WTC11 (cell line): ENCODE measurements around the gene KIAA1755. TPM values are rescaled to one million over a fixed set of nuclear protein-coding genes. Genes with fewer than 3 reads are reported as not detected.

Experiments used
- ATAC-seq: fragments of 200-7000 bp; cut with Tn5 transposase; 2 replicates; pipeline ENCODE4 v1.10.0; 2021; ENCODE audit warnings: mild to moderate bottlenecking, moderate library complexity
- CTCF ChIA-PET: fragments of 300-600 bp; sonication (Branson Sonifier 250); formaldehyde crosslinking; loops from one replicate; lab custom pipeline; 2021; ENCODE audit warnings: antibody characterized with exemption; lab: Charles Lee
- POLR2A ChIA-PET: fragments of 350-600 bp; sonication (Branson Sonifier 250); formaldehyde crosslinking; loops from one replicate; lab custom pipeline; 2021; ENCODE audit warnings: antibody characterized with exemption; lab: Charles Lee
- DNase-seq: peaks from one replicate; pipeline ENCODE4 v3.0.0; 2021; ENCODE audit warnings: low spot score
- H3K27ac Mint-ChIP-seq: 2 replicates; pipeline ENCODE4 v1.8.0; 2021; ENCODE audit warnings: mixed read lengths
- H3K27me3 Mint-ChIP-seq: 2 replicates; pipeline ENCODE4 v1.8.0; 2021; ENCODE audit warnings: low read depth, mild to moderate bottlenecking, moderate library complexity, mixed read lengths
- H3K36me3 Mint-ChIP-seq: 2 replicates; pipeline ENCODE4 v1.8.0; 2021; ENCODE audit warnings: mixed read lengths
- H3K4me1 Mint-ChIP-seq: 2 replicates; pipeline ENCODE4 v1.8.0; 2022; ENCODE audit warnings: mixed read lengths
- H3K4me3 Mint-ChIP-seq: 2 replicates; pipeline ENCODE4 v1.8.0; 2021; ENCODE audit warnings: mild to moderate bottlenecking, moderate library complexity, mixed read lengths
- H3K9me3 Mint-ChIP-seq: 2 replicates; pipeline ENCODE4 v1.8.0; 2021; ENCODE audit warnings: mixed read lengths
- CREB1 ChIP-seq: sonication (generic); formaldehyde crosslinking; IDR thresholded peaks from 2 replicates; pipeline ENCODE4 v1.8.0; 2023; ENCODE audit warnings: mild to moderate bottlenecking, missing genetic modification reagents
- CREM ChIP-seq: sonication (generic); formaldehyde crosslinking; IDR thresholded peaks from 2 replicates; pipeline ENCODE4 v1.8.1; 2022; ENCODE audit warnings: mild to moderate bottlenecking, missing genetic modification reagents, moderate library complexity
- EMX1 ChIP-seq: fragments of 250-450 bp; sonication (Bioruptor Pico); IDR thresholded peaks from 2 replicates; pipeline ENCODE4 v1.8.0; 2021; ENCODE audit warnings: mild to moderate bottlenecking
- KAT7 ChIP-seq: sonication (generic); formaldehyde crosslinking; IDR thresholded peaks from 2 replicates; pipeline ENCODE4 v1.8.1; 2023; ENCODE audit warnings: missing genetic modification reagents, mild to moderate bottlenecking, borderline replicate concordance
- NFE2L1 ChIP-seq: sonication (generic); formaldehyde crosslinking; IDR thresholded peaks from 2 replicates; pipeline ENCODE4 v1.8.1; 2023; ENCODE audit warnings: missing genetic modification reagents
- NR1H2 ChIP-seq: sonication (generic); formaldehyde crosslinking; IDR thresholded peaks from 2 replicates; pipeline ENCODE4 v1.9.0; 2021; ENCODE audit warnings: mild to moderate bottlenecking, moderate library complexity, missing genetic modification reagents
- OVOL2 ChIP-seq: fragments of 250-450 bp; sonication (Bioruptor Pico); IDR thresholded peaks from 2 replicates; pipeline ENCODE4 v1.9.0; 2021; ENCODE audit warnings: mild to moderate bottlenecking, borderline replicate concordance
- PRDM15 ChIP-seq: sonication (generic); formaldehyde crosslinking; IDR thresholded peaks from 2 replicates; pipeline ENCODE4 v1.8.0; 2022; ENCODE audit warnings: missing genetic modification reagents
- PRRX2 ChIP-seq: fragments of 250-450 bp; sonication (Bioruptor Pico); IDR thresholded peaks from 2 replicates; pipeline ENCODE4 v1.8.0; 2021; ENCODE audit warnings: mild to moderate bottlenecking
- SOX15 ChIP-seq: fragments of 250-450 bp; sonication (Bioruptor Pico); IDR thresholded peaks from 2 replicates; pipeline ENCODE4 v1.9.0; 2021; ENCODE audit warnings: mild to moderate bottlenecking
- USF1 ChIP-seq: sonication (generic); formaldehyde crosslinking; IDR thresholded peaks from 2 replicates; pipeline ENCODE4 v1.8.0; 2022; ENCODE audit warnings: mild to moderate bottlenecking, missing genetic modification reagents
- ZBTB21 ChIP-seq: sonication (generic); formaldehyde crosslinking; IDR thresholded peaks from 2 replicates; pipeline ENCODE4 v1.8.1; 2023; ENCODE audit warnings: mild to moderate bottlenecking, missing genetic modification reagents, borderline replicate concordance
- ZNF219 ChIP-seq: sonication (generic); formaldehyde crosslinking; IDR thresholded peaks from 2 replicates; pipeline ENCODE4 v1.8.0; 2023; ENCODE audit warnings: missing genetic modification reagents, mild to moderate bottlenecking, borderline replicate concordance
- ZNF423 ChIP-seq: fragments of 250-450 bp; sonication (Bioruptor Pico); IDR thresholded peaks from 2 replicates; pipeline ENCODE4 v2.1.2; 2022; ENCODE audit warnings: mild to moderate bottlenecking, moderate library complexity
- total RNA-seq: library from RNA; stranded (reverse); gene quantifications from 3 replicates; pipeline ENCODE4 v1.2.3, GENCODE V29; 2021
- TF ChIP-seq, protein P1 (sequence below): sonication (generic); formaldehyde crosslinking; IDR thresholded peaks from 2 replicates; pipeline ENCODE4 v1.8.1; 2023; ENCODE audit warnings: mild to moderate bottlenecking, missing genetic modification reagents, borderline replicate concordance
- TF ChIP-seq, protein P2 (sequence below): fragments of 250-450 bp; sonication (Bioruptor Pico); IDR thresholded peaks from 2 replicates; pipeline ENCODE4 v2.1.2; 2022; ENCODE audit warnings: mild to moderate bottlenecking, moderate library complexity
- TF ChIP-seq, protein P3 (sequence below): sonication (generic); formaldehyde crosslinking; IDR thresholded peaks from 2 replicates; pipeline ENCODE4 v1.8.1; 2023; ENCODE audit warnings: mild to moderate bottlenecking, missing genetic modification reagents

The KIAA1755 gene
- total RNA-seq, 1 experiment from 2014 or later, result 0.50 TPM

GRCh38 chr20:38272961-38273360 is 12.4 kb upstream of the KIAA1755 start:
- Mint-ChIP-seq H3K27me3 (peaks cover 2% of the 10 kb centered on the region), H3K4me1 (peaks cover 5% of the 10 kb centered on the region; the same call in 1 of the 2 replicates), H3K4me3 (no peak overlapping the region), H3K9me3 (peaks cover 11% of the 10 kb centered on the region), H3K27ac (no peak overlapping the region), H3K36me3 (no peaks in the 10 kb centered on the region)
- POLR2A ChIA-PET, result no interaction called here
- ATAC-seq, result no peak
- no peak for DNase-seq
- CTCF ChIA-PET, result interaction anchor here (1.0 to 1.9 kb wide), 3 partner anchors 8 to 52 kb away, joined by 3 to 4 read pairs (median 4); no protein-coding TSS in a partner anchor
- TF ChIP-seq SOX15 (CRISPR knock-in tag) (no peak), ZNF219 (CRISPR knock-in tag) (no peak), OVOL2 (no peak), CREM (no peak), PRRX2 (CRISPR knock-in tag) (no peak), ZBTB21 (CRISPR knock-in tag) (no peak), NR1H2 (CRISPR knock-in tag) (no peak), NFE2L1 (CRISPR knock-in tag) (no peak), PRDM15 (no peak), ZNF423 (CRISPR knock-in tag) (no peak), KAT7 (no peak), EMX1 (CRISPR knock-in tag) (no peak), CREB1 (CRISPR knock-in tag) (no peak), USF1 (no peak)
- TF ChIP-seq, protein P1, sequence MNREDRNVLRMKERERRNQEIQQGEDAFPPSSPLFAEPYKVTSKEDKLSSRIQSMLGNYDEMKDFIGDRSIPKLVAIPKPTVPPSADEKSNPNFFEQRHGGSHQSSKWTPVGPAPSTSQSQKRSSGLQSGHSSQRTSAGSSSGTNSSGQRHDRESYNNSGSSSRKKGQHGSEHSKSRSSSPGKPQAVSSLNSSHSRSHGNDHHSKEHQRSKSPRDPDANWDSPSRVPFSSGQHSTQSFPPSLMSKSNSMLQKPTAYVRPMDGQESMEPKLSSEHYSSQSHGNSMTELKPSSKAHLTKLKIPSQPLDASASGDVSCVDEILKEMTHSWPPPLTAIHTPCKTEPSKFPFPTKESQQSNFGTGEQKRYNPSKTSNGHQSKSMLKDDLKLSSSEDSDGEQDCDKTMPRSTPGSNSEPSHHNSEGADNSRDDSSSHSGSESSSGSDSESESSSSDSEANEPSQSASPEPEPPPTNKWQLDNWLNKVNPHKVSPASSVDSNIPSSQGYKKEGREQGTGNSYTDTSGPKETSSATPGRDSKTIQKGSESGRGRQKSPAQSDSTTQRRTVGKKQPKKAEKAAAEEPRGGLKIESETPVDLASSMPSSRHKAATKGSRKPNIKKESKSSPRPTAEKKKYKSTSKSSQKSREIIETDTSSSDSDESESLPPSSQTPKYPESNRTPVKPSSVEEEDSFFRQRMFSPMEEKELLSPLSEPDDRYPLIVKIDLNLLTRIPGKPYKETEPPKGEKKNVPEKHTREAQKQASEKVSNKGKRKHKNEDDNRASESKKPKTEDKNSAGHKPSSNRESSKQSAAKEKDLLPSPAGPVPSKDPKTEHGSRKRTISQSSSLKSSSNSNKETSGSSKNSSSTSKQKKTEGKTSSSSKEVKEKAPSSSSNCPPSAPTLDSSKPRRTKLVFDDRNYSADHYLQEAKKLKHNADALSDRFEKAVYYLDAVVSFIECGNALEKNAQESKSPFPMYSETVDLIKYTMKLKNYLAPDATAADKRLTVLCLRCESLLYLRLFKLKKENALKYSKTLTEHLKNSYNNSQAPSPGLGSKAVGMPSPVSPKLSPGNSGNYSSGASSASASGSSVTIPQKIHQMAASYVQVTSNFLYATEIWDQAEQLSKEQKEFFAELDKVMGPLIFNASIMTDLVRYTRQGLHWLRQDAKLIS (CRISPR knock-in tag), result no peak
- TF ChIP-seq, protein P2, sequence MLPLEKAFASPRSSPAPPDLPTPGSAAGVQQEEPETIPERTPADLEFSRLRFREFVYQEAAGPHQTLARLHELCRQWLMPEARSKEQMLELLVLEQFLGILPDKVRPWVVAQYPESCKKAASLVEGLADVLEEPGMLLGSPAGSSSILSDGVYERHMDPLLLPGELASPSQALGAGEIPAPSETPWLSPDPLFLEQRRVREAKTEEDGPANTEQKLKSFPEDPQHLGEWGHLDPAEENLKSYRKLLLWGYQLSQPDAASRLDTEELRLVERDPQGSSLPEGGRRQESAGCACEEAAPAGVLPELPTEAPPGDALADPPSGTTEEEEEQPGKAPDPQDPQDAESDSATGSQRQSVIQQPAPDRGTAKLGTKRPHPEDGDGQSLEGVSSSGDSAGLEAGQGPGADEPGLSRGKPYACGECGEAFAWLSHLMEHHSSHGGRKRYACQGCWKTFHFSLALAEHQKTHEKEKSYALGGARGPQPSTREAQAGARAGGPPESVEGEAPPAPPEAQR (CRISPR knock-in tag), result no peak
- TF ChIP-seq, protein P3, sequence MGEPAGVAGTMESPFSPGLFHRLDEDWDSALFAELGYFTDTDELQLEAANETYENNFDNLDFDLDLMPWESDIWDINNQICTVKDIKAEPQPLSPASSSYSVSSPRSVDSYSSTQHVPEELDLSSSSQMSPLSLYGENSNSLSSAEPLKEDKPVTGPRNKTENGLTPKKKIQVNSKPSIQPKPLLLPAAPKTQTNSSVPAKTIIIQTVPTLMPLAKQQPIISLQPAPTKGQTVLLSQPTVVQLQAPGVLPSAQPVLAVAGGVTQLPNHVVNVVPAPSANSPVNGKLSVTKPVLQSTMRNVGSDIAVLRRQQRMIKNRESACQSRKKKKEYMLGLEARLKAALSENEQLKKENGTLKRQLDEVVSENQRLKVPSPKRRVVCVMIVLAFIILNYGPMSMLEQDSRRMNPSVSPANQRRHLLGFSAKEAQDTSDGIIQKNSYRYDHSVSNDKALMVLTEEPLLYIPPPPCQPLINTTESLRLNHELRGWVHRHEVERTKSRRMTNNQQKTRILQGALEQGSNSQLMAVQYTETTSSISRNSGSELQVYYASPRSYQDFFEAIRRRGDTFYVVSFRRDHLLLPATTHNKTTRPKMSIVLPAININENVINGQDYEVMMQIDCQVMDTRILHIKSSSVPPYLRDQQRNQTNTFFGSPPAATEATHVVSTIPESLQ (CRISPR knock-in tag), result no peak
